GM19023 (cell line): Measurements from ENCODE around the gene SEC61G.
A peak's percentile ranks its signal among the peaks of the same experiment; 100 is the strongest.

Source experiments
- ATAC-seq: cut with Tn5 transposase; IDR thresholded peaks from one replicate; pipeline ENCODE4 v1.9.1; 2021; ENCODE audit warnings: mild to moderate bottlenecking, moderate library complexity; ENCODE audit not compliant: unreplicated experiment

SEC61G gene

GRCh38 chr7:54758702-54759592 is at the start of gene SEC61G:
TSS of gene SEC61G (minus strand) at chr7:54759211. CDS start at chr7:54757588, 1,623 bp downstream.
- peak; percentile 96 for ATAC-seq

DNA sequence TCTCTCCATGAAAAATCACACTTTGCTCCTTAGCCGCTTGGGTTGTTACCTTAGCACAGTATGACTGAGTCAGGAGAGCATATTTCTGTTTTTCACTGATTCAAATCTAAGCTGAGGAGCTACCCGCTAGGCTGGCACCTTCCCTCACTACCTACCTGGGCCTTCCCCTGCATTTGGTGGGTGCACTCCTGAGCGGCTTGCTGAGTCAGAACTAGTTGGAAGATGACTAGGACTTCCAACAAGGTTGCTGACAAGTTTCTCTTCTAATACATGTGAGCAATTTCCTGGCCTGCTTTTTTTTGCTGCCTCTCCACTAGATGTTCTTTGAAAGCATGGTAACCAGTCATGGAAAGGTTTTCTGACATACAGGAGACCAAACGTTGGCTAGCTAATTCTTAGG is 43.8 kb upstream of the SEC61G start:
- peak; percentile 63 for ATAC-seq

- ATAC-seq: no peak
Measured at GRCh38 chr7:54802114-54802513, 43.1 kb upstream of the SEC61G start.

- no peak for ATAC-seq
Measured at GRCh38 chr7:54799792-54800191, 40.8 kb upstream of the SEC61G start.

GRCh38 chr7:54798530-54798929 is 39.5 kb upstream of the SEC61G start:
- ATAC-seq: no peak

GRCh38 chr7:54796853-54797252 is 37.8 kb upstream of the SEC61G start:
- ATAC-seq: no peak

DNA sequence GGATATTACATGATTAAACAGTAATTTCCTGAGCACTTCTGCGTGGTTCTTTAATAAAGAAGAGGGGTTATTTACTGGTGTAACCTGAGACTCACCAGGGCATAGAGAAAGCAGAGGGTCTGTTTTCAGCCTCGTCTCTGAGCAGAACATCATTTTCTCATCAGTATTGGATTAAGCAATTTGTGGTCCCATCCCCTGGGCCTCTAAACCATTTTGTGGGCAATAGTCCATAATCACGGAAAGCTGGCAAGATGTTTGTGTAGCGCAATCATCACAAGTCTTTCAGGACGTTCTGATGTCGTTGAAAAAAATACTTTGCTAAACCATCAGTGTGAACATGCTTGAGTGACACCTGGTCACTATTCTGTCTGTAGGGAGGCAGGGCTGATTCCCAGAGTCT is 37.1 kb upstream of the SEC61G start:
- no peak for ATAC-seq

DNA sequence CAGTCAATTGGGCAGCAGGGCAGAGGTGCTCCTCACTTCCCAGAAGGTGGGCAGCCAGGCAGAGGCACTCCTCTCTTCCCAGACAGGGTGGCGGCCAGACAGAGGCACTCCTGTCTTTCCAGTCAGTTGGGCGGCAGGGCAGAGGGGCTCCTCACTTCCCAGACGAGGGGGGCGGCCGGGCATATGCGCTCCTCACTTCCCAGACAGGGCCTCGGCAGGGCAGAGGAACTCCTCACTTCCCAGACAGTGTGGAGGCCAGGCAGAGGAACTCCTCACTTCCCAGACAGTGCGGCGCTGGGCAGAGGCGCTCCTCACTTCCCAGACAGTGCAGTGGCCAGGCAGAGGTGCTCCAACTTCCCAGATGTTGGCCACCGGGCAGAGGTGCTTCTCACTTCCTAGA is 33.4 kb upstream of the SEC61G start:
- ATAC-seq: no peak

- peak; percentile 66 for ATAC-seq
Measured at GRCh38 chr7:54788664-54789063, 29.7 kb upstream of the SEC61G start.

DNA sequence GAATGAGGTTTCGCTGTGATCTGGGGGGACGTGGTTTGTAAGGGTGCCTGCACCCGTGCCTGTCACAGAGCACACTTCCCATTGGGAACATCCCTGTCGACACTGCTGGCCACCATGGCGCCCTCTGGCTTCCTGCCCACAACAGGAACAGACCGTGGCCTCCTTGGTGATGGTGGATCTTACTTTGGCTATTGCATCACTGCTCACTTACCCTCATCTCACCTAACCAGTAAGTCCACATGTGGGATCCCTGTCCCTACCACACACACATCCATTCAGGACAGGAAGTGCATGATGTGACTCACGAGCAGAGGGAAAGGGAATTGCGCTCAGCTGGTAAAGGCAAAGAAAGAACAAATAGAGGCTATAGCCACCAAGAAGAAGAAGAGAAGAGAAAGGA is 26.2 kb upstream of the SEC61G start:
- no peak for ATAC-seq

GRCh38 chr7:54783952-54784351 is 24.9 kb upstream of the SEC61G start:
- ATAC-seq: no peak

GRCh38 chr7:54782829-54783228 is 23.8 kb upstream of the SEC61G start:
- ATAC-seq: no peak

- ATAC-seq: no peak
Measured at GRCh38 chr7:54782314-54782713, 23.3 kb upstream of the SEC61G start.

GRCh38 chr7:54781134-54781920 is 22.3 kb upstream of the SEC61G start:
- no peak for ATAC-seq

GRCh38 chr7:54780490-54780889 is 21.5 kb upstream of the SEC61G start:
- ATAC-seq: no peak

- ATAC-seq: no peak
Measured at GRCh38 chr7:54778696-54779540, 19.9 kb upstream of the SEC61G start.

GRCh38 chr7:54778166-54778565 is 19.2 kb upstream of the SEC61G start:
- no peak for ATAC-seq

- no peak for ATAC-seq
Measured at GRCh38 chr7:54774785-54775740, 16.1 kb upstream of the SEC61G start.

DNA sequence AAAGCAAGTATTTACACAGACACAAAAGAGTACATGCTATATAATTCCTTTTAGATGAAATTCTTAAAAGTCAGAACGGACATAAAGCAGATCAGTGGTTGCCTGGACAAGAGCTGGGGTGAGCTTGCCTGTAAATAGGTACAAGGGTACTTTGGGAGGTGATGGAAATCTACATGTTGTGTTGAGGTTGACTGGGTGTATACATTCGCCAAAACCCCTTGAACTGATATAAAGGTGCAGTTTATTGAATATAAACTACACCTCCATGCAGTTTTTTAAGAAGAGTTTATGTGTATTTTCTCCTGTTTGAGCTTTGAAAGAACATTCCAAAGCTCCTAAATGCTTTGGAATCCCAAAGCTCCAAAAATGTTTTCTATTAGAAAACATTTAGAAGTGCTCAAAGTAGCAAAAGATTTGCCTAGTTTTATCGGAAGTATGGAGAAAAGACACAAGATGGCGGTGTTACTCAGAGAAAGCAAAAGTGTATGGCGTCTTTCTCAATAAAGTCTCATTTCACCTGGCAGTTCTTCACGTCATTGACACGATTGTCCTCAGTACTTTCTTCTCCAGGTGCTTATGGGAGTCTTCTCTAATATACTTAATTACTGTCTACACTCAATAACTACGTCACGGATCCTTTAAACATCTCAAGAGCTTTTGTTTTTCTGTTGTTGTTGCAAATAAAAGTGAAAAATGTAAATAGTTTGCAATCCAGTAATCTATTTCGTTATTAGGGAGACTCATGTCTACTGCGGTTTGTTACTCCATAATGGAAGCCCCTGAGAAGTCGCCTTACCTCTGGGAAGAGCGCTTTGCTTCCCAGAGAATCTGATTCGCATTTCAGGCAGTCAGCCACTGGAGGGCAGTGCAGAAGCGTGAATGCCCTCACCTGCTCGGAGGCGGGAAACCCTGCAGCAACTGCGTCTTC is 14.7 kb upstream of the SEC61G start:
- ATAC-seq: peak; percentile 95
